NCI-H526 treated with DMSO at 0.1 percent for 48 hours (cell line): Measurements from ENCODE around the gene RAPGEF5.

ENCODE experiments used
- DNase-seq: peaks from one replicate; lab custom pipeline; 2025; lab: John Stamatoyannopoulos, UW

Gene RAPGEF5

GRCh38 chr7:22302951-22303423 lies 54.0 kb downstream of the RAPGEF5 start:
- no peak for DNase-seq

- no peak for DNase-seq
These were observed 54.8 kb downstream of the RAPGEF5 start for GRCh38 chr7:22302193-22302592.

GRCh38 chr7:22301790-22302189 lies 55.2 kb downstream of the RAPGEF5 start:
- DNase-seq, result no peak

- DNase-seq, result no peak
These were observed 56.1 kb downstream of the RAPGEF5 start for GRCh38 chr7:22300839-22301238.

- DNase-seq, result no peak
These were observed 60.0 kb downstream of the RAPGEF5 start for GRCh38 chr7:22296916-22297315.

- no peak for DNase-seq
These were observed 60.7 kb downstream of the RAPGEF5 start for GRCh38 chr7:22296265-22296566.

GRCh38 chr7:22295402-22296264 lies 61.3 kb downstream of the RAPGEF5 start:
- DNase-seq, result no peak

- no peak for DNase-seq
These were observed 64.4 kb downstream of the RAPGEF5 start for GRCh38 chr7:22292531-22292930.

- no peak for DNase-seq
These were observed 65.0 kb downstream of the RAPGEF5 start for GRCh38 chr7:22291977-22292376.

GRCh38 chr7:22288202-22288601 lies 68.8 kb downstream of the RAPGEF5 start:
- DNase-seq, result no peak

- DNase-seq, result no peak
These were observed 69.5 kb downstream of the RAPGEF5 start for GRCh38 chr7:22287412-22287811.

- DNase-seq, result no peak
These were observed 70.5 kb downstream of the RAPGEF5 start for GRCh38 chr7:22286436-22286835.

GRCh38 chr7:22281481-22281880 lies 75.5 kb downstream of the RAPGEF5 start:
- DNase-seq, result no peak

- DNase-seq, result no peak
These were observed 76.9 kb downstream of the RAPGEF5 start for GRCh38 chr7:22280031-22280430.

- DNase-seq, result no peak
These were observed 78.3 kb downstream of the RAPGEF5 start for GRCh38 chr7:22278660-22279059.

GRCh38 chr7:22277375-22277774 lies 79.6 kb downstream of the RAPGEF5 start:
- DNase-seq, result no peak

GRCh38 chr7:22275661-22276060 lies 81.3 kb downstream of the RAPGEF5 start:
- no peak for DNase-seq

- DNase-seq, result no peak
These were observed 85.6 kb downstream of the RAPGEF5 start for GRCh38 chr7:22271311-22271710.

- no peak for DNase-seq
These were observed 86.6 kb downstream of the RAPGEF5 start for GRCh38 chr7:22270371-22270770.

- DNase-seq, result peak; percentile 54
These were observed 87.0 kb downstream of the RAPGEF5 start for GRCh38 chr7:22269963-22270362.

GRCh38 chr7:22268884-22269421 lies 88.0 kb downstream of the RAPGEF5 start:
- DNase-seq, result peak; percentile 16

GRCh38 chr7:22267930-22268615 lies 88.9 kb downstream of the RAPGEF5 start:
- DNase-seq, result peak; percentile 58

- no peak for DNase-seq
These were observed 94.4 kb downstream of the RAPGEF5 start for GRCh38 chr7:22262538-22262937.
